Measurements from ENCODE around the gene PEX6.

Gene PEX6

GRCh38 chr6:43013097-43013842 lies 34.3 kb upstream of the PEX6 start:
- TF ChIP-seq GATA3 (IDR thresholded peaks at IDR 0.05; ENCODE audit: low read depth, low read length) (no peak), GATA2 (IDR thresholded peaks at IDR 0.05; ENCODE audit: low read depth, low read length) (no peak)

DNA sequence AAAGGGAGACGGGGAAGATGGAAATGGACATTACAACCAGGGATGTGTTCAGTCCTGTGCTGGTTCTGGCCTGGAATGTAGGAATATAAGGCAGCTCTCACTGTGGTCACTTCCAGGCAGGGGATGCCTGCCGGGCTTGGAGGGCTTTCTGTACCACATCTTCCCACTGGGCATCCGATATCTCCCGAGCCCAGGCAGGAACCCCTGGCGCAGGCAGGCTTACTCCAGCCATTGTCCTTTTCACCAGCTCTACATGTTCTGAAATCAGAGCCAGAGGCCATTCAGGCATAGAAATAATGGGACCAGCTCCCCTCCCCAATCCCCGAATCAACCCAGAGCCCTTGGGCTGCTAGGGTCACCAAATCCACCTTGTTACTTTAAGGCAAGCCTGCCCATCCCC lies 33.4 kb upstream of the PEX6 start:
- TF ChIP-seq GATA3 (IDR thresholded peaks at IDR 0.05; ENCODE audit: low read depth, low read length) (no peak), GATA2 (IDR thresholded peaks at IDR 0.05; ENCODE audit: low read depth, low read length) (no peak)

GRCh38 chr6:43011207-43011606 lies 32.2 kb upstream of the PEX6 start:
- TF ChIP-seq GATA2 (IDR thresholded peaks at IDR 0.05; ENCODE audit: low read depth, low read length) (no peak), GATA3 (IDR thresholded peaks at IDR 0.05; ENCODE audit: low read depth, low read length) (no peak)

DNA sequence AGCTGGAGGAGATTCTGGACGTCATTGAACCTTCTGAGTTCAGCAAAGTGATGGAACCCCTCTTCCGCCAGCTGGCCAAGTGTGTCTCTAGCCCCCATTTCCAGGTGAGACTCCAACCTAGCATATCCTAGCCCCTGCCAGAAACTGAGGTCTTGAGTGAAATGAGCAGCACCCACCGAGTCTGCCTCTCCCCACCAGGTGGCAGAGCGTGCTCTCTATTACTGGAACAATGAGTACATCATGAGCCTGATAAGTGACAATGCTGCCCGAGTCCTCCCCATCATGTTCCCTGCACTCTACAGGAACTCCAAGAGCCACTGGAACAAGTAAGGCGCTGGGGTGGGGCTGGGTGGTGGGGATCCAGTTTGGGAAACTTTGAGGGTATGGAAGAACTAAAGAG lies 30.1 kb upstream of the PEX6 start:
- TF ChIP-seq GATA3 (IDR thresholded peaks at IDR 0.05; ENCODE audit: low read depth, low read length) (no peak), GATA2 (IDR thresholded peaks at IDR 0.05; ENCODE audit: low read depth, low read length) (no peak)

DNA sequence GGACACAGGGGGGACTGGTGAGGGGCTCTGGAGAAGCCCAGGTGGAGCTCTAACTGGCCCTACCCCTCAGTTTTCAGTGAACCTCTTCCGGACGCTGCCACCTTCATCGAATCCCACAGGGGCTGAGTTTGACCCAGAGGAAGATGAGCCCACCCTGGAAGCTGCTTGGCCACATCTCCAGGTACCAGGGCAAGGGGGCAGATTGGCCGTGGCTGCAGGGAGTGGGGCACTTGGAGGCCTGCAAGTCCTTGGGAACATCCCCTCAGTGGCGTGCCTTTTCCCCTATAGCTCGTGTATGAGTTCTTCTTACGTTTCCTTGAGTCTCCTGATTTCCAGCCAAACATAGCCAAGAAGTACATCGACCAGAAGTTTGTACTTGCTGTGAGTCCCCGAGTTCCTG lies 28.1 kb upstream of the PEX6 start:
- TF ChIP-seq GATA2 (IDR thresholded peaks at IDR 0.05; ENCODE audit: low read depth, low read length) (no peak), GATA3 (IDR thresholded peaks at IDR 0.05; ENCODE audit: low read depth, low read length) (no peak)

- TF ChIP-seq GATA3 (IDR thresholded peaks at IDR 0.05; ENCODE audit: low read depth, low read length): no peak
- TF ChIP-seq GATA2 (IDR thresholded peaks at IDR 0.05; ENCODE audit: low read depth, low read length): no peak
These were observed 27.3 kb upstream of the PEX6 start for GRCh38 chr6:43006251-43006650.

- TF ChIP-seq GATA3 (IDR thresholded peaks at IDR 0.05; ENCODE audit: low read depth, low read length): no peak
- no peak for TF ChIP-seq GATA2 (IDR thresholded peaks at IDR 0.05; ENCODE audit: low read depth, low read length)
These were observed 26.9 kb upstream of the PEX6 start for GRCh38 chr6:43005844-43006243.

GRCh38 chr6:43001843-43002242 lies 22.9 kb upstream of the PEX6 start:
- TF ChIP-seq GATA2 (IDR thresholded peaks at IDR 0.05; ENCODE audit: low read depth, low read length) (no peak), GATA3 (IDR thresholded peaks at IDR 0.05; ENCODE audit: low read depth, low read length) (no peak)

GRCh38 chr6:42996513-42996912 lies 17.5 kb upstream of the PEX6 start:
- TF ChIP-seq GATA3 (IDR thresholded peaks at IDR 0.05; ENCODE audit: low read depth, low read length) (no peak), GATA2 (IDR thresholded peaks at IDR 0.05; ENCODE audit: low read depth, low read length) (no peak)

- TF ChIP-seq GATA3 (IDR thresholded peaks at IDR 0.05; ENCODE audit: low read depth, low read length) (no peak), GATA2 (IDR thresholded peaks at IDR 0.05; ENCODE audit: low read depth, low read length) (no peak)
These were observed 14.5 kb upstream of the PEX6 start for GRCh38 chr6:42993445-42993844.

DNA sequence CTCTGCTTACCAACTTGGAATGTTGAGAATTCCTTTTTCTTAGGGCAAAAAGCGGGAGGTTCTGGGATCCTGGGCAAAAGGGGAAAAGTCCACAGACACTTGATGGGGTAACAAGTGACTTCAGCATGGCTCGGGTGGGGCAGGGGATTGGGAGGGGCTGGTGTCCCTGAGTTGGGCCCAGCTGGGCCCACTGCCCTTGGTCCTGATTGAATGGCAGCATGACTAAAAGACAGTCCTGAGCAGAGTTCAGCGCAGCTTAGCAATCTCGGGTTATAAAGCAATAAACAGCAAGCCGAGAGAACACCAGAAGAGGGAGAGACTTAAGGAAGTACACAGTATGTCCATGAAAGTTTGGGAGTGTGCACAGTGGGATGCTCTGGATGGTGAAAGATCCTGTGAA lies 10.9 kb upstream of the PEX6 start:
- TF ChIP-seq GATA2 (IDR thresholded peaks at IDR 0.05; ENCODE audit: low read depth, low read length) (no peak), GATA3 (IDR thresholded peaks at IDR 0.05; ENCODE audit: low read depth, low read length) (no peak)

GRCh38 chr6:42988486-42989020 lies 9.6 kb upstream of the PEX6 start:
- TF ChIP-seq GATA3 (IDR thresholded peaks at IDR 0.05; ENCODE audit: low read depth, low read length): no peak

- TF ChIP-seq GATA3 (IDR thresholded peaks at IDR 0.05; ENCODE audit: low read depth, low read length) (no peak), GATA2 (IDR thresholded peaks at IDR 0.05; ENCODE audit: low read depth, low read length) (no peak)
These were observed 8.8 kb upstream of the PEX6 start for GRCh38 chr6:42987533-42988451.

- TF ChIP-seq GATA3 (IDR thresholded peaks at IDR 0.05; ENCODE audit: low read depth, low read length): no peak
- no peak for TF ChIP-seq GATA2 (IDR thresholded peaks at IDR 0.05; ENCODE audit: low read depth, low read length)
These were observed 6.0 kb upstream of the PEX6 start for GRCh38 chr6:42984924-42985475.
